ENCODE data around the gene SLC9C2.
"Not testable (repeated sequence)": the region's sequence is repeated elsewhere in the genome, so short reads cannot be mapped to it uniquely, and the experiment has no call there.

Gene SLC9C2

GRCh38 chr1:173525926-173526325, 76.9 kb downstream of the SLC9C2 start:
- DNase-seq (ENCODE audit: low spot score), result no peak

DNA sequence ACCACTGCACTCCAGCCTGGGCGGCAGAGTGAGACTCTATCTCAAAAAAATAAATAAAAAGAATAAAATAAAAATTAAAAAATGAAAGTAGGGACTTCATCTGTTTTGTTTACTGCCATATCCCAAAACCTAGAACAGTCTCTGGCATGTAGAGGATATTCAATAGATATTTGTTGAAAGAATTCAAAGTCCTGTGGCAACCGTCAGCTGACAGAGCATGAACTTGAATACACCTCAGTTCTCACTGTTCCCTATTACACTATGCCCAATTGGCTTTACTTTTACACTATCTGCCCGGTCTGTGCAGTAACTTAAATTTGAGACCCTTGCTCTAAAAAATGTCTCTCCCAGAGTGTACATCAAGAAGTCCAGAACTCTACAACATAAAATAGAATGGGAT, 79.5 kb downstream of the SLC9C2 start:
- DNase-seq (ENCODE audit: low spot score), result no peak

GRCh38 chr1:173520799-173521198, 82.1 kb downstream of the SLC9C2 start:
- DNase-seq (ENCODE audit: low spot score), result no peak

DNA sequence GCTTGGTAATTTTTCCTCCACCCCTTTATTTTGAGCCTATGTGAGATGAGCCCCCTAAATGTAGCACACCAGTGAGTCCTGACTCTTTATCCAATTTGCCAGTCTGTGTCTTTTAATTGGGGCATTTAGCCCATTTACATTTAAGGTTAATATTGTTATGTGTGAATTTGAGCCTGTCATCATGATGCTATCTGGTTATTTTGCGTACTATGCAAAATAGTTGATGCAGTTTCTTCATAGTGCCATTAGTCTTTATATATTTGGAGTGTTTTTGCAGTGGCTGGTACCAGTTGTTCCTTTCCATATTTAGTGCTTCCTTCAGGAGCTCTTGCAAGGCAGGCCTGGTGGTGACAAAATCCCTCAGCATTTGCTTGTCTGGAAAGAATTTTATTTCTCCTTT, 88.4 kb downstream of the SLC9C2 start:
- not testable (repeated sequence) for DNase-seq (ENCODE audit: low spot score)

GRCh38 chr1:173509797-173510196, 93.1 kb downstream of the SLC9C2 start:
- no peak for DNase-seq (ENCODE audit: low spot score)

- no peak for DNase-seq (ENCODE audit: low spot score)
Observed at GRCh38 chr1:173508541-173508940, 94.3 kb downstream of the SLC9C2 start.

DNA sequence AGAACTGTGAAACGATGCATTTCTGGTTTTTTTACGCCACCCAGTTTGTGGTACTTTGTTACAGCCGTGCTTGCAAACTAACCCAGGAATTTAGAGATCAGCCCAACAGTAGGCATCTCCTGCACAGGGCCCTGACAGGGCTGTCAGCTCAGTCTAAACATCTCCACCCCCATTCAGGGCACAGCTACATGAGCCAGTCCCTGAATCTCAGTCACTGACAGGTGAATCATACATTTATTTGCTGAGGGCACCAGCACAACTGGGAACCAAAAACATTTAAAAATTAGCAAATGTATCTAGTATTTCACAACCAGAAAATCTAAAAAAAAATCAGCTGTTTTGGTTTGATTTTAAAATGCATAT, 95.0 kb downstream of the SLC9C2 start:
- no peak for DNase-seq (ENCODE audit: low spot score)

DNA sequence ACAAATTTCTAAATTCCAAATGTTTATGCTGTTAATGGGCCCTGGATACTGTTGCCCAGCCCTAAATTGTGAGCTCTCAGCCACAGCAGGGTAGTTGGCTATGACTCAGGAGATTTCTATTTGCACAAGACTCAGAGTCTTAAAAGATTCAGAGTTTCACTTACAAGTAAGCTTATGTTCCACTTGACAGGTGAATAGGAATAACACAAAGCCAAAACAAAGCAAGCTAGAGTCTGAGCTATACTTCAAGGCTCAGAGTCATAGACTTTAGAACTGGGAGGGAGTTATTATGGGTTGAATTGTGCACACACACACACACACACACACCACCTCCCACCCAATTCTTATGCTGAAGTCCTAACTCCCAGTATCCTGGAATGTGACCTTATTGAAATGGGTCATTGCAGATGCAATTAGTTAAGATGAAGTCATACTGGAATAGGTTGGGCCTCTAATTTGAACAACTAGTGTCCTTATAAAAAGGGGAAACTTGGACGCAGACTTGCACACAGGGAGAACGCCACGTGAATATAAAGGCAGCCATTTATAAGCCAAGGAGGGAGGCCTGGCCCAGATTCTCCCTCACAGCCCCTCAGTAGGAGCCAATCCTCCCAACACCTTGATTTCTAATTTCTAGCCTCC, 95.5 kb downstream of the SLC9C2 start:
- DNase-seq (ENCODE audit: low spot score), result no peak

GRCh38 chr1:173506437-173506836, 96.4 kb downstream of the SLC9C2 start:
- DNase-seq (ENCODE audit: low spot score), result no peak

- DNase-seq (ENCODE audit: low spot score), result no peak
Observed at GRCh38 chr1:173505391-173505790, 97.5 kb downstream of the SLC9C2 start.

GRCh38 chr1:173504268-173504667, 98.6 kb downstream of the SLC9C2 start:
- no peak for DNase-seq (ENCODE audit: low spot score)

DNA sequence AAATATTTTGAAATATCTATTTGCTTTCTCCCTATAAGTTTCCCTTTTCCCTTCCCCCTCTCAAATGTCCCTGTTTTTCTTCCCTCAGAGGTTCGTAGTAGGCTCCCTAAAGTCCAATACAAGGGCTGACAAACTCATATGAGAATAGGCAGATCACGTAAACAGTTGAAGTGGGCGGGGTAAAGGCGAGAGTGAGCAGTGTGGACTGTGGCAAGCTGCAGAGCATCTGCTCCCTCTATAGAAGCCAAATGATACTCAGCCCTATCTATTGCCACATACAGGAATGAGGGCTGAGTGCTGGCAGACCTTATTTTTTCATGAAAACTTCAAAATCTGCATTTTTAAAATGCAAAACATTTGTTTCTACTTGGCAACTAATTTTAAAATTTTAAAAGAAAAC, 99.5 kb downstream of the SLC9C2 start:
- no peak for DNase-seq (ENCODE audit: low spot score)

- no peak for DNase-seq (ENCODE audit: low spot score)
Observed at GRCh38 chr1:173502104-173502503, 100.8 kb downstream of the SLC9C2 start.

DNA sequence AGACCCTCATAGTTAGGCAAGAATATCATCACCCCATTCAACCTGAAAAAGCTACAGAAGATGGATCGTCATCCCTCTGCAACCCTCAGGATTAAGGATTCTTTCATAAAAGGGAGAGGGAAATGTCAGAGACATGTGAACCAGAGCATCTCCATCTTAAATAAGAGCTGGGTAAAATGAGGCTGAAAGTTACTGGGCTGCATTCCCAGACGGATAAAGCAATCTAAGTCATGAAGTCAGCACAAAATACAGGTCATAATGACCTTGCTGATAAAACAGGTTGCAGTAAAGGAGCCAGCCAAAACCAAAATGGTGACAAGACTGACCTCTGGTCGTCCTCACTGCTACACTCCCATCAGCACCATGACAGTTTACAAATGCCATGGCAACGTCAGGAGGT, 103.1 kb downstream of the SLC9C2 start:
- DNase-seq (ENCODE audit: low spot score), result no peak

- DNase-seq (ENCODE audit: low spot score), result no peak
Observed at GRCh38 chr1:173496757-173497320, 106.0 kb downstream of the SLC9C2 start.

- DNase-seq (ENCODE audit: low spot score), result no peak
Observed at GRCh38 chr1:173495609-173496267, 107.1 kb downstream of the SLC9C2 start.

- DNase-seq (ENCODE audit: low spot score), result not testable (repeated sequence)
Observed at GRCh38 chr1:173493125-173493524, 109.7 kb downstream of the SLC9C2 start.

DNA sequence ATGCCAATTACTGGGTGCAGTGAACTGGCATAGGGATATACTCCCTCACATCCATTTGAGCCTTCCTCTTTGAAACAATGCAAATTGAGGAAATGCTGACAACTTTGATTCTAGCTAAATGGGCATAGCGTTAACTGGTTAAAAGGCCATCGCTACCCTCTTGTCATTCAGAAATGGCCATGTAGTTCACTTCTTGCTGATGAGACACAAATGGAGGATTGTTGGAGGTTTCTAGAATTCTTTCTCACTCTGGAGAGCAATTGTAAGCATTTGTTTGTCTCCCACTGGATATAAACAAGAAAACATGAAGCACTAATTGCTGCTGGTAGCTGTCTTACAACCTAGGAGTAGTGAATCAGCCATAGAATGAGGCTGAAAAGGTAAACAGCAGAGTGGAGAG, 111.4 kb downstream of the SLC9C2 start:
- no peak for DNase-seq (ENCODE audit: low spot score)

GRCh38 chr1:173489929-173490328, 112.9 kb downstream of the SLC9C2 start:
- DNase-seq (ENCODE audit: low spot score), result no peak

DNA sequence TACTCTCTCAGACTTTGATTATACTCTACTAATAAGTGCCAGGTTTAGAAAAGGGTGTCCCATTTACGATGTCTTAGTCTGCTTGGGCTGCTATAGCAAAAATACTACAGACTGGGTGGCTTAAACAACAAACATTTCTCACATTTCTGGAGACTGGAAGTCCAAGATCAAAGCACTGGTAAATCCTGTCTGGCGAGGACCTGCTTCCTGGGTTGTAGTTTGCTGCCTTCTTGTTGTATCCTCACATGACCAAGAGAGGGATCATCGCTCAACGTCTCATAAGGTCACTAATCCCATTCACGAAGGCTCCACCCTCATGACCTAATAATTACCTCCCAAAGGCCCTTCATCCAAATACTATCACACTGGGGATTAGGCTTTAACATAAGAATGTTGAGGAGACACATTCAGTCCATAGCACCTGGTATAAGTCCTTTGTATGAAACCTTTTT, 113.7 kb downstream of the SLC9C2 start:
- no peak for DNase-seq (ENCODE audit: low spot score)

- no peak for DNase-seq (ENCODE audit: low spot score)
Observed at GRCh38 chr1:173488001-173488400, 114.9 kb downstream of the SLC9C2 start.

DNA sequence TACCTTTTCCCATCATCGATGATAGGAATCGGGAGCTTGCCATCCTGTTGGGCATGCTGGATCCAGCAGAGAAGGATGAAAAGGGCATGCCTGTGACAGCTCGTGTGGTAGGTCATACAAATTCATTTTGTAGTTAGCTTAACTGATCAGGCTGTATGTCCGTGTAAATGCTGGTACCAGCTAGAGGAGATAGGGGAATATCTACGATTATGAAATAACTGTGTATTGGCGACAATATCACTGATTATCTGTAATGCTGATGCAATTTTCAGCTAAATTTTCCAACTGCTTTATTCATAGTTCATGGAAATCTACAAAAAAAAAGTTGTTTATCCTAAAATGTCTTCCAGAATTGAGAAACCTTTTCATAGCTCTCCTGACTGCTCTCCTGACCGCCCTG, 117.5 kb downstream of the SLC9C2 start:
- DNase-seq (ENCODE audit: low spot score), result no peak

GRCh38 chr1:173484276-173484675, 118.6 kb downstream of the SLC9C2 start:
- DNase-seq (ENCODE audit: low spot score), result no peak

GRCh38 chr1:173482683-173483082, 120.2 kb downstream of the SLC9C2 start:
- DNase-seq (ENCODE audit: low spot score), result no peak
